ENCODE results near the gene ARHGEF33.

ARHGEF33 gene

GRCh38 chr2:38889575-38889974, at the start of gene ARHGEF33:
Gene ARHGEF33 (plus strand): TSS chr2:38889875. CDS start chr2:38919448, 29,573 bp downstream.
- no peak within 1 kb of the TSS for H3K27ac ChIP-seq
- TF ChIP-seq CTCF (conservative IDR thresholded peaks at IDR 0.05) = no peak

GRCh38 chr2:38850045-38850444, 39.6 kb upstream of the ARHGEF33 start:
- no peak for TF ChIP-seq CTCF (conservative IDR thresholded peaks at IDR 0.05)
- no peak overlapping the region for H3K27ac ChIP-seq

- TF ChIP-seq CTCF (conservative IDR thresholded peaks at IDR 0.05) = no peak
- no peak overlapping the region for H3K27ac ChIP-seq
These were observed 33.5 kb upstream of the ARHGEF33 start for GRCh38 chr2:38856165-38856564.

GRCh38 chr2:38862476-38862875, 27.2 kb upstream of the ARHGEF33 start:
- TF ChIP-seq CTCF (conservative IDR thresholded peaks at IDR 0.05) = no peak
- peak overlapping the region; percentile 54 for H3K27ac ChIP-seq

GRCh38 chr2:38863061-38863695, 26.5 kb upstream of the ARHGEF33 start:
- H3K27ac ChIP-seq = peak overlapping the region; percentile 54
- no peak for TF ChIP-seq CTCF (conservative IDR thresholded peaks at IDR 0.05)

GRCh38 chr2:38866773-38867443, 22.8 kb upstream of the ARHGEF33 start:
- TF ChIP-seq CTCF (conservative IDR thresholded peaks at IDR 0.05) = no peak
- H3K27ac ChIP-seq = no peak overlapping the region

GRCh38 chr2:38871432-38871831, 18.2 kb upstream of the ARHGEF33 start:
- H3K27ac ChIP-seq = no peak overlapping the region
- no peak for TF ChIP-seq CTCF (conservative IDR thresholded peaks at IDR 0.05)
